HG02970 (cell line): ENCODE results near the gene PLEKHA6.

Experiments
- ATAC-seq: cut with Tn5 transposase; IDR thresholded peaks from one replicate; pipeline ENCODE4 v1.9.1; 2021; ENCODE audit warnings: mild to moderate bottlenecking, moderate library complexity, moderate number of reproducible peaks; ENCODE audit not compliant: unreplicated experiment, low FRiP score

Gene PLEKHA6

DNA sequence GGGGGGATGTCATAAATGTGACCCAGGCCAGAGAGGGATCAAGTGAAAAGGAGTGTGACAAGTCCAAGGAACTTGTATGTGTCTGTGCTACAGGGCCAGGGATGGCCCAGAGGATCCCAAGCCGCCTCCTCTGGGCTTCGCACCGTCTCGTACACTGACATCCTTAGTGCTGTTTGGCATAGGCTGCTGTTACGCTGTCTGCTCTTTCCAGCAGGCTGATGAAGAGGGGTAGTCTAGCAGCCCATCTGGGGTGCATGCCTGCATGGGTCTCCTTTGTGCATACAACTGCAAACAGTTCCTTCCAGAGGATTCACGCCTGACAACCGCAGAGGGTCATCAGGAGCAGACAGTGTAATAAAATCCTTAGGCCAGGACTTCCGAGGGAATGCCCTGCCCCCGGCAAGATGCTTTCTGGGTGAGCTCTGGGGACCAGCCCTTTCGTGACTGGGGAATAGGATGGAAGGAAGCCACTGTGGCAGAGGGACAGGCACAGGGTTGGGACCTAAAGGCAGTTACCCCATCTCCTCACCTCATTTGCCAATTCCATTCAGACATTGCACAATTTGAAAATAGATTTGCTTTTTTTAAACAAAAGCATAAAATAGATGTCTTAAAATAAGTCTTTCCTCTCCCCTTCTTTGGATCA lies 139.6 kb downstream of the PLEKHA6 start:
- no peak for ATAC-seq

DNA sequence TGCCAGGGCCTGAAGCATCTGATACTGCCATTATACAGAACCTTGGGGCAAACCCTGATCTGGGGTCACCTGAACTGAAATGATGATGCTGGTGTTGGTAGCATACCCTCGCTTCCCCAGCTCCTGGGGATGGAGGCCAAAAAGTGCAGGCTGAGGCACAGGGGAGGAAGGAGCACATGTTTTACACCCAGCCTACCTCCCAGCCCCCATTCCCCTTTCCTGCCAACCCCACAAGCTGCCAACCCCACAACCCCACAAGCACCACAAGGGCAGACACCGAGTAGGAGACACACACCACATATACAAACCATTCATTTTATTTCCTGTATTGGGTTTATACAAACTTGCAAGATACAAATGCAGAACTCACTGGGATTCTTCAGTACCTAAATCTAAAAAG lies 141.2 kb downstream of the PLEKHA6 start:
- no peak for ATAC-seq

DNA sequence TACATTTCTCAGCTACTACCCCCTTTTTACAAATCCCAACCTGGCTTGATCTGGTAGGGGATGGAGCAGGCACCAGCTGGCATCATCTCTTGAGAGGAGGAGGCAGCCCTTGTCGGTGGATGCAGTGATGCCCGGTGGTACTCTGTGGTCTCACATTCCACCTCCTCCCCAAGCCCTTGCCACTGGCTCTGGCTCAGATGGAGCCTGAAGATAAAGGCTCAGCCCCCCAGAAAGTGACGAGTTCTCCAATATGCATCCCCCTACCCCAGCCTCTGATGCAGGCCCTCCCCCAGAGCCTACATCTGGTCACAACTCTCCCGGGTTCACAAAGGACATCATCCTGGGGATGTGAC lies 142.1 kb downstream of the PLEKHA6 start:
- no peak for ATAC-seq

DNA sequence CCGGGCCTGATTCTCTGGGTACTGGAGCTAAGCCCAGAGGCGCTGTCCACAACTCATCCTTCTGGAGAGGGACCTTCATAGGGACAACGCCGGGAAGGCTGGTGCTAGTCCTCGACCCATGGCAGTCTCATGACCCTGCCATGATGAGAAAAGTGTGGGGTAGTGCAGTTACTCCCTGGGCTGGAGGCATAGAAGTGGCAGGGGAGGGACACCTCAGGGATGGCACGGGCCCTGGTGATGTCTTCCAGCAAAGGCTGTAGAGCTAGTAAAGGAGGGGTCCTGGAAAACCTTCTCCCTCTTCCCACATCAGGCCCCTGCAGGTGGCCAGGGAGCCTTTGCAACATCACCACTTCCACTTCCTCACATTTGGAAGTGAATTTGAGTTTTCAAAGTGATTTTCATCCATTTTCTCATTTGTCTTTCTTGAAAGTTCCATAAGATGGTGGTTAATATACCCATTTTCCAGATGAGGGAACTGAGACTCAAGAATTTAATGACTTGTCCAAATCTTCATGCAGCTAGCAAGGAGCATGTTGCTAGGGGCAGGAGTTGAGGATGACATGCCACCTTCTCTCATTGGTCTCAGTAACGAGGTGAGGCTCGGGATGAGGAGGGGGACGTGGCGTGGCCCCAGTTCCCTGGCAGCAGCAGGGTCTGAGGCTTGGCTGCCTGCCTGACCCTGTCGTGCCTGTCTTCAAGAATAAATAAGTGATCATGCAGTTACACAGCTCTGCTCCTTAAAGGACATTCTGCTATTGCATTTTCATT lies 142.7 kb downstream of the PLEKHA6 start:
- no peak for ATAC-seq

DNA sequence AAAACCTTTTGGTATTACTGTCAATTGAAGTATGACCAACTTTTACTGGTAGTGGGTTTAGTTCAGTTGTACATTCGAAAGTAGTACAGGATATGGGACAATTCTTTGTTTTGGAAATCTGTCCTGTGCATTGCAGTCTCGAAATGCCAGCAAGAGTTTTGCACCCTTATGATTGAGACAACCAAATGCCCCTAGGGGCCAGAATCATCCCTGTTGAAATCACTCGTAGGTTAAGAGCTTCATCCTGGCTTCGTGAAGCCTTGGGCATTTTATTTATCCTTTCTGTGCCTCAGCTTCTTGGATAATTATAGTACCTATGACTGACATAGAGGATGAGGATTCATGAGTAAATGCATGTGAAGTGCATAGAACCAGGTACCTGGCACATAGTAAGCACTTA lies 143.5 kb downstream of the PLEKHA6 start:
- ATAC-seq = no peak

DNA sequence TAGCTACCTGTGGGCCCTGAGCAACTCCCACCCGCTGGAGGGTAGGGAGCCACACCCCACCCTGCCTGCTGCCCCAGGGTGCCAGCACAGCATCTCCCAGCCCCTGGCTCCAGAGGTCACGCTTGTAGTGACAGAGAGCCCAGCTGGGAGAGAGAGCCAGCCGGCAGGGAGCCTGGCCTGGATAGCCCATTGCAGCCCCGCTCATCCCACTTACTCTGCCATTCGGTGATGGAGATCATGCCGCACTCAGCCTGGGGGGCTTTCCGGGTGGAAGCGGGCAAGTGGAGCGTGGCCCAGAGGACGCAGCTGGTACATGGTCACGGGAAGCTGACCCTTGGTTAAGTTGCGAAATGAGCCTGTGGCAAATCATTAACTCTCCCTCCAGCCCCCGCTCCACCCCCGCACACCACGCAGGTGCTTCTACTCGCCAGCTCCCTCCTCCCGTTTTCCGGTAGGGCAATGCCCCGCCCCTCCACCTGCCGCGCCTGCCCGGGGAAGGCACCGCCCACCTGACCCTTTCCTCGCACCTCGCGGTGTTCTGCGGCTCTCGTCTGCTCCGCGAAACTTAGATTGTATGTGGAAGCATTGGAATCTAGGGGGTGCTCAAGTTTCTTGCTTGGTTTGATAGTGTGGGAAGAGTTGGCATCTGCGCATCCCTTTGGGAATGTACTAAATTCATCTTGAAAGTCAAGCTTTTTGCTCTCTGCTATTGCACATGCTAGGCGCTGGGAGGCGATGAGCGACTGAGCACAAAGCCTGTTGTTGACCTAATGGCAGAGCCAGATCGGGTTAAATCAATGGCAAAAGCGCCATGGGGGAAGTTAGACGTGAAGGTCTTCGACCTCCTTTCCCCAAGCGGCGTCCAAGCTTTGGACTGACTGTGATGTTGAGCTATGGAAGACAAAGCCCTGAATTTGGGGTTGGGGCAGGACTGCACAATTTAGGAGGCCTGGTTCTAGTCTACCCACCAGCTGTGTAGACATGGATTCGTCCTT lies 145.8 kb downstream of the PLEKHA6 start, which contains the start of gene GOLT1A:
Gene GOLT1A, minus strand, starts transcription at position 321 of the 995 bp plus-strand sequence. Its CDS starts 82 bp downstream, at position 239.
- peak; percentile 74 for ATAC-seq

GRCh38 chr1:204212715-204213114 lies 147.0 kb downstream of the PLEKHA6 start:
- ATAC-seq = no peak

DNA sequence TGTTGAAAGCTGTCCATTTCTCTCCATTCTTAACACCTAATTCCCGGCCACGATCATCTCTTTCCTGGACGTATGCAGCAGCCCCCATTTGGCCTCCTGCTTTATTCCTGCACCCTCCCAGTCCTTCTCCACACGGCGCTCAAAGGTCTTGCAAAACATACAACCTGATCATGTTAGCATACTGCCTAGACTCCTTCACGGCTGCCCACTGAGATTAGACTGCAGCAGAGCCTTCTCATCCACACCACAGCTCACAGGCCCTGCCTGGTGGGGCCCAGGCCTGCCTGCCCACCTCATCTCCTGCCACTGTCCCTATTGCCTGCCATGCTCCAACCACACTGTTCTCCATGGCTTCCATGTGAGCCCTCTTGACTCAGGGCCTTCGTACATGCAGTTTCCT lies 148.7 kb downstream of the PLEKHA6 start:
- ATAC-seq = no peak

DNA sequence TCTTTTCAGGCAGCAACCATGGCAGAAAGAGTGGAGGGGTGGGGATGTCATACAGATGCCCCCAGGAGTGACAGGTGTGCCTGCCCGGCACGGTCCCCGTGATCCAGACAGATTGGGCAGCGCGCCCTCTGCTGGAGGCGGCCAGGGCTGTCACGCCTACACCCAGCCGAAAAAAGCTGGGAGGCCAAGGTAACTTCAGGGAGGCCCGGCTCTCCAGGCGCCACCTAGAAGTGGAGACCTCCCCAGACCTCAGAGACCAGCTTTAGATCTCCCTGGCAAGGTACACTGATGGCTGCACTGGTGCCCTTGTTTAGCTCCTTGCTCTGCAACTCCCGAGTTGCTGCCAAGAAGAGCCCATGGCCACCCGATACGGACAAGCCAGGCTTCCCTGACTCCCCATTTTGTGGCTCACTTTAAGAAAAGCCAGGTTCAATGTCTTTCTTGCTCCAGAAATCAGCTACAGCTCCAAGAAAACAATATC lies 152.6 kb downstream of the PLEKHA6 start:
- ATAC-seq = no peak

DNA sequence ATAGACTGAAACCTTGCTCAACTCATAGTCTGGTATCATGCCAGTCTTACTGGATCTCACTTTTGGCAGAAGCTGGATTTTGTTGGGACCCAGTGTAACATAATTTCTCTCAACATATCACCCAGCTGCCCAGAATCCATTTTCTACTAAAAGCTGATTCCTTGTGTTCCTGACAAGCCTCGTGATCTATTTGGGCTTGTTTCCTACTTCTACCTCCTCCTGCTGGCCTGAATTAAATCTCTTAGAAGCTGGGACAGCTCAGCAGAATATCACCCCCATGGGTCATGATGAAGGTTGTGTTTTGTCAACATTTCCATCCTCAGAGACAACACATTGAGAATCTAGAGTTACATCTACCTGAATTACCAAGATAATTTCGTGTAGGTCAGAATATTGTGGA lies 153.6 kb downstream of the PLEKHA6 start:
- ATAC-seq = no peak

- no peak for ATAC-seq
Observed at GRCh38 chr1:204205486-204205885, 154.2 kb downstream of the PLEKHA6 start.

- ATAC-seq = no peak
Observed at GRCh38 chr1:204204944-204205343, 154.8 kb downstream of the PLEKHA6 start.

GRCh38 chr1:204203206-204203767 lies 156.4 kb downstream of the PLEKHA6 start:
- ATAC-seq = no peak

DNA sequence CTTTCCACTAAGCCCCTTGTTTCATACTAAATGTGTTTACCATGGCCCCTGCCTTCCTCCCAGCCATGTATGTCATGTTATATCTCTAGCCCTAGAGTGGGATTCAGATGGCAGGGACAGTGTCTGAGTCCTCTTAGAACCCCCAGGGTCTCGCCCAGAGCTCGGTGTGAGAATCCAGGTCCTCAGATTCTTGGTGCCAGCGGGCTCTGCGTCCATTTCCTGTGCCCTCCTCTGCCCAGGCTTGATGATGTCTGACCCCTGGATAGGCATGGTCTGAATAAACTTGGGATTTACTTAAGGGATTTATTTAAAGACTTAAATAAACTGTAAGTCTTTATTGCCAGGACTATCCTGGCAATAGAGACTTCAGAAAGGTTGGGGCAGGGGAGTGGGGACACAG lies 157.2 kb downstream of the PLEKHA6 start:
- ATAC-seq = no peak

DNA sequence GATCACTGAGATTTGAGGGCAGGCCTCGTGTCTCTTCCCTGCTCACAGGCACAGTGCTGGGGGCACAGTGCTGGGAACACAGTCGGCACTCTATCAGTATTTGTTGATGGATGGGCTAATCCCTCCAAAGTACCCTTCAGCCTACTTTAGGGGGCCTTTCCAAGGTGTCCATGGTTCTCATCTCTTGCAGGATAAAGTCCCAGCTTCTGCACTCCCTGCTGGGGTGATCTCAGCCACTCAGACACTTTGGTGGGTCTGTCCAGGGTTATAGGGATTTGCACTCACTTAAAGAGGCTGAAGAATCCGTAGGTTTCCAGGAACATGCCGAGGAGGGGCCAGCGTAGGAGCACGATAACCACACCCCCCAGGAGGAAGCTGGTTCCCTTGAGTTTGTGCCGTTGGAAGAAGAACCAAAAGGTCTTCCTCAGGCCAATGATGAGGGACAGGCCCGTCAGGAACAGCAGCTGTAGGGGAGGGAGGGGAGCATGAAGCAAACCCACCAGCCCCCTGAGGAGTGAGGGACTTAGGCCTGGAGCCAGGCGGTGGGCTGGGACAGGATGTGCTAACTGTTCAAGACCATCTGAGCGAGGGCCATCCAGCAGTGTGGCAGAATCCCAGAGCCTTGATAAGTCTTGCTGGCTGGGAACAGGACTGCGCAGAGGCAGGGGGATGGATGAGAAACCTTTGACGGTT lies 158.2 kb downstream of the PLEKHA6 start:
- ATAC-seq = no peak

DNA sequence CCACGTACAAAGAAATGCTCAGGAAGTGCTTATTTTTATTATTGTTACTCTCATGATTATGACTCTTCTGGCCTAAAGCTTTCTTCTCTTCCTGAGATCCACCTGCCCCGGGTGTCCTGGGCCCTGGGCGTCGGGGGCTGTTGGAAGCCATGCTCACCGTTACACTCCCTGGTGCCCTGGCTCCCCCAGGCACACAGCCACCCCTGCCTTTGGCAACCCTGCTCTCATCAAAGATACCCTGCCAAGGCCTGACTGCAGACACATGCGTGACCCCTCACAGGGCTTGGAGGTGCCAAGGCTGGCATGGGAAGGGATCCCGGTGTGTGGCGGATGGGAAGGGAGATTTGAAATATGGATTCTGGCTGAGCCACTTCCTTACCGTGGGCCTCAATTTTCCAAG lies 160.2 kb downstream of the PLEKHA6 start:
- ATAC-seq = no peak

DNA sequence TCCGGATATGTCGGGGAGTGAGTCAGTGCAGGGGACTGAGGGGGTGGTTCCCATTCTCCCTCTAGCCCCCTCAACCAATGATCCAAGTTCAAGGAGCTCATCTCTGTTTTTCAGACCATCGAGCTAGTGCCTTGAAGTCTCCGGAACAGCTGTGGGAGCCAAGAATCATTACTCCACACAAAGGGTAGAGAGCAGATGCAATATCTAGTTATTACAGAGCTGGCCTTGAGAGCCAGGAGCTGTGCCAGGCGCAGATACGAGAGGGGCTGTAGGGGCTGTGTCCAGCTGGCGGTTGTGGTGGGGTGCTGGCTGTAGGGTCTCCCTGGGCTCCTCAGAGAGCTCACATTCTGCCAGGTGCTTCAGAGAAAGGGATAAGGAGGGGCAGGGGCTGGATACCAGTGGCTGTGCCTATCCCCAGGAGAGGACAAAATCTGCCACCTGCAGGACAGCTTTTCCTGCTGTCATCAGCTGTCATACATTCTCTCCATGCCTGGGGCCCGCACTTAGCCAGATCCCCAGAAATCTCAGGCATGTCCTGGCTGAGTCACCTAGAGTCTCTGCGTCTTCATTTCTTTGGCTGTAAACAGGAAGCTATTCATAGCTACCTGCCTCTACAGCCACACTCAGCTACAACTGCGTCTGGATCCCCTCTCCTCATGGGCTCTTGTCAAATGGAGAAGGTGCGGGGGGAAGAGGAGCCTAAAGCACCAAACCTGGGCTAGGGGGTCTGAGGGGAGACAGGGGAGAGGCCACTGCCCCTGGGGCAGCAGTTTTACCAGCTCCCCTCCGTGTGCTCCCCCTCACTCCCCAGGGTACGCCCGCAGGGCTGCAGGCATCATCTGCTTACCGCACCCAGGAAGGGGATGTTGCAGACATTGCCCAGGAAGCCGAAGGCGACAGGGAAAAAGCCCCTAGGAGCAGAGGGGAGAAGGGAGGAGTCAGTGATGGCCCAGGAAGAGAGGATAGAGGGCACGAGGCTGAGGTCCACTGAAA lies 161.1 kb downstream of the PLEKHA6 start:
- ATAC-seq = no peak

GRCh38 chr1:204197068-204197467 lies 162.7 kb downstream of the PLEKHA6 start:
- no peak for ATAC-seq
